Measurements from ENCODE around the gene RHBDD1. TPM values are rescaled to one million over a fixed set of nuclear protein-coding genes. Genes with fewer than 3 reads are reported as not detected.

RHBDD1 gene, protein sequence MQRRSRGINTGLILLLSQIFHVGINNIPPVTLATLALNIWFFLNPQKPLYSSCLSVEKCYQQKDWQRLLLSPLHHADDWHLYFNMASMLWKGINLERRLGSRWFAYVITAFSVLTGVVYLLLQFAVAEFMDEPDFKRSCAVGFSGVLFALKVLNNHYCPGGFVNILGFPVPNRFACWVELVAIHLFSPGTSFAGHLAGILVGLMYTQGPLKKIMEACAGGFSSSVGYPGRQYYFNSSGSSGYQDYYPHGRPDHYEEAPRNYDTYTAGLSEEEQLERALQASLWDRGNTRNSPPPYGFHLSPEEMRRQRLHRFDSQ
- total RNA-seq (2014; rRNA removed; shearing (Covaris generic)): 6.9 and 8.7 TPM in 2 replicates

GRCh38 chr2:226835796-226836547, at the start of gene RHBDD1:
Gene RHBDD1, plus strand, starts transcription at chr2:226836054. Its CDS starts 28,640 bp downstream, at chr2:226864694.
- Histone ChIP-seq H3K27me3 (ENCODE audit: control insufficient read depth, insufficient read depth, low read length) (no peaks in the 10 kb centered on the region; the same call in 1 of the 2 replicates), H3K4me3 (ENCODE audit: insufficient read depth, low read depth, low read length) (peak within 1 kb of the TSS; percentile 74), H3K36me3 (replicated peaks; ENCODE audit: control insufficient read depth, insufficient read depth, low read length) (no peaks in the 10 kb centered on the region; the same call in none of the 2 replicates)
- peak; percentile 93 for DNase-seq

GRCh38 chr2:226788064-226788463, 47.8 kb upstream of the RHBDD1 start:
- H3K4me3 ChIP-seq (ENCODE audit: insufficient read depth, low read depth, low read length): no peak overlapping the region
- no peak for DNase-seq
- no peaks in the 10 kb centered on the region for H3K36me3 ChIP-seq (replicated peaks; ENCODE audit: control insufficient read depth, insufficient read depth, low read length)
- H3K27me3 ChIP-seq (ENCODE audit: control insufficient read depth, insufficient read depth, low read length): no peaks in the 10 kb centered on the region

GRCh38 chr2:226788881-226789490, 46.9 kb upstream of the RHBDD1 start:
- no peak for DNase-seq
- H3K4me3 ChIP-seq (ENCODE audit: insufficient read depth, low read depth, low read length): no peak overlapping the region
- H3K36me3 ChIP-seq (replicated peaks; ENCODE audit: control insufficient read depth, insufficient read depth, low read length): no peaks in the 10 kb centered on the region
- no peaks in the 10 kb centered on the region for H3K27me3 ChIP-seq (ENCODE audit: control insufficient read depth, insufficient read depth, low read length)

DNA sequence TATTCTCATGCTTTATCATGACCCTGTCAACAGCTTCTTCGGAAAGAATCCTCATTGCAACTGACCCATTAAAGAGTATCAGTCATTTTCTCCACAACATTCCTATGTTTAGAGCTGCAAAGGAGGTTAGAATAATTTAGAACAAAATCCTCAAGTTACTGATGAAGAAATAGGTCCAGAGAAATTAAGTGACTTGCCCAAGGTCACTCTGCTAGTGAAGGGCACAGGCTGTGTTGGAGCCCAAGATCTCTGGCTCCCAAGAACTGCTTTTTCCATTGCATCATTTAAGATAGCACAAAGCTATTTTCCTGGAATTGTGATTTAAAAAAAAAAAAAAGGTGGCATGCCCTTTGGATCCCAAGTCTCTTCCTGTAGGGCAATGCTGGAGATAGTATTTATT, 45.8 kb upstream of the RHBDD1 start:
- no peaks in the 10 kb centered on the region for H3K27me3 ChIP-seq (ENCODE audit: control insufficient read depth, insufficient read depth, low read length)
- H3K4me3 ChIP-seq (ENCODE audit: insufficient read depth, low read depth, low read length): no peak overlapping the region
- peaks cover 1% of the 10 kb centered on the region; the same call in 1 of the 2 replicates for H3K36me3 ChIP-seq (replicated peaks; ENCODE audit: control insufficient read depth, insufficient read depth, low read length)
- no peak for DNase-seq

GRCh38 chr2:226790431-226790830, 45.4 kb upstream of the RHBDD1 start:
- H3K36me3 ChIP-seq (replicated peaks; ENCODE audit: control insufficient read depth, insufficient read depth, low read length): peaks cover 2% of the 10 kb centered on the region
- no peak for DNase-seq
- H3K4me3 ChIP-seq (ENCODE audit: insufficient read depth, low read depth, low read length): peak overlapping the region; percentile 55; the same call in 1 of the 2 replicates
- no peaks in the 10 kb centered on the region for H3K27me3 ChIP-seq (ENCODE audit: control insufficient read depth, insufficient read depth, low read length)

DNA sequence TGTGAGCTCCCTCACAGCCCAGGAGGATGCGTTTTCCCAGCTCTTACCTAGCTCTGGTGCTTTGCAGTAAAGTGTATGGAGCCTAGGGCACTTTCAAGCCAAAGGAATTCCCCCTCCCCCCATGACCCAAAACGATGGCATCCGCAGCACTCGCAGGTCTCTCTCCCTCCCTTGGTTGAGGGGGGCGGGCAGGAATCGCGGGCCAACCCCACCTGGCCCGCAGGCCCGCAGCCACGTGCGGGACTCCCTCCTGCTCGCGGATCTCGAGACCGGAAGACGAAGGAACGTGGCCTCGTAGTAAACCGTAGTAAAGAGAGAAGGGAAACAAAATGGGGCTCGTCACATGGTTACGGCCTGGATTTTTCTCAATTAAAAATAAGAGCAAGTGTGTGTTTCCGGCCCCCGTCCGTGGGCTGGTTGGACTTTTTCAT, 44.8 kb upstream of the RHBDD1 start:
- Histone ChIP-seq H3K27me3 (ENCODE audit: control insufficient read depth, insufficient read depth, low read length) (no peaks in the 10 kb centered on the region), H3K4me3 (ENCODE audit: insufficient read depth, low read depth, low read length) (peak overlapping the region; percentile 55), H3K36me3 (replicated peaks; ENCODE audit: control insufficient read depth, insufficient read depth, low read length) (peaks cover 3% of the 10 kb centered on the region)
- DNase-seq: peak; percentile 83

DNA sequence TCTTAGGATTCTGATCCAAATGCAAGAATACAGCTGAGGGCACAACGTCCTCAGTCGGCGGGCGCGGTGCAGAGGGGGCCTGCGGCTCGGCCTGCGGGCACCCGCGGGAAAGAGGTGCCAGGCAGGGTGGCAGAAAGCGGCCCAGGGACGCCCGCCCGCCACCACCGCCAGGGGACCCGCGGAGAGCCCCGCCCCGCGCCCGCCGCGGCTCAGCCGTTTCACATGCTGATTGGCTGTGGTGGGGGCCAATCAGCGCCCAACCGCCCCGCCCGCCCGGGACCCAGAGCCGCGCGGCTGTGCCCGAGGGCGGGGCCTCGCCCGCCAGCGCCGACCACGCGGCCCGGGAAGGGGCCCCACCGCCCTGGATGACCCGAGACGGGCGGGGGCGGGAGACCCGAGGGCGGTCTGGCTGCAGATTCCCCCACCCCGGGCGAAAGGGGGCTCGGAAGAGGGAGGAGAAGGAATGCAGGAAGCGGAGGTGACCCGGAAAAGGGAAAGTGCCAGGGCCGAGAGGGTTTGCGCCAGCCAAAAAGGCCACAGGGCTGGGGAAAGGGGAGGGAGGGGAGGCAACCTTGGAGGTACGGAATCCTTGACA, 44.3 kb upstream of the RHBDD1 start:
- H3K27me3 ChIP-seq (ENCODE audit: control insufficient read depth, insufficient read depth, low read length): no peaks in the 10 kb centered on the region
- DNase-seq: peak; percentile 99
- peaks cover 5% of the 10 kb centered on the region for H3K36me3 ChIP-seq (replicated peaks; ENCODE audit: control insufficient read depth, insufficient read depth, low read length)
- H3K4me3 ChIP-seq (ENCODE audit: insufficient read depth, low read depth, low read length): peak overlapping the region; percentile 55

- Histone ChIP-seq H3K36me3 (replicated peaks; ENCODE audit: control insufficient read depth, insufficient read depth, low read length) (peaks cover 7% of the 10 kb centered on the region), H3K27me3 (ENCODE audit: control insufficient read depth, insufficient read depth, low read length) (no peaks in the 10 kb centered on the region), H3K4me3 (ENCODE audit: insufficient read depth, low read depth, low read length) (peak overlapping the region; percentile 45)
- DNase-seq: peak; percentile 39
Observed at GRCh38 chr2:226792155-226792881, 43.5 kb upstream of the RHBDD1 start.

GRCh38 chr2:226793646-226794045, 42.2 kb upstream of the RHBDD1 start:
- DNase-seq: no peak
- no peak overlapping the region for H3K4me3 ChIP-seq (ENCODE audit: insufficient read depth, low read depth, low read length)
- peaks cover 7% of the 10 kb centered on the region for H3K36me3 ChIP-seq (replicated peaks; ENCODE audit: control insufficient read depth, insufficient read depth, low read length)
- no peaks in the 10 kb centered on the region for H3K27me3 ChIP-seq (ENCODE audit: control insufficient read depth, insufficient read depth, low read length)

DNA sequence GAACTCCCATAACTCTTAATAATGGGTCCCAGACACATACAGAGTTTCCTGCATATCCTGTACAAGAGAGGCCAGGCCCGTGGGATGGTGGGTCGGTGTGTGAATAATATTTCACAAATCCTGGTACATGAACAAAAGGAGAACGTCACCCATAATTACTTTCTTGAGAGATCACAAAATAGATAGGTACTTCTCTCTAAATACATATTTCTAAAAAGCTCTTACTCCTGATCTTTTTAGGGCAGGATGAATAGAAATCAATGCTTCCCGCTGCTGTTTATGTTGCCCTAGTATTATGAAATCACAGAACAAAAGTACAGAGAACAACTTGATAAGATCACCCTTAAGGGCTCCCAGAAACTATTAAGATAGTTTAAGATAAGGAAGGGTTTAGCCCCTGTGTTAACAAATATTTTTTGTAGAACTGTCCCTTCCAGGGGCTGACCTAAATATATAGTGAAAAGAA, 41.6 kb upstream of the RHBDD1 start:
- no peak for DNase-seq
- no peak overlapping the region for H3K4me3 ChIP-seq (ENCODE audit: insufficient read depth, low read depth, low read length)
- H3K36me3 ChIP-seq (replicated peaks; ENCODE audit: control insufficient read depth, insufficient read depth, low read length): peaks cover 7% of the 10 kb centered on the region
- H3K27me3 ChIP-seq (ENCODE audit: control insufficient read depth, insufficient read depth, low read length): no peaks in the 10 kb centered on the region

DNA sequence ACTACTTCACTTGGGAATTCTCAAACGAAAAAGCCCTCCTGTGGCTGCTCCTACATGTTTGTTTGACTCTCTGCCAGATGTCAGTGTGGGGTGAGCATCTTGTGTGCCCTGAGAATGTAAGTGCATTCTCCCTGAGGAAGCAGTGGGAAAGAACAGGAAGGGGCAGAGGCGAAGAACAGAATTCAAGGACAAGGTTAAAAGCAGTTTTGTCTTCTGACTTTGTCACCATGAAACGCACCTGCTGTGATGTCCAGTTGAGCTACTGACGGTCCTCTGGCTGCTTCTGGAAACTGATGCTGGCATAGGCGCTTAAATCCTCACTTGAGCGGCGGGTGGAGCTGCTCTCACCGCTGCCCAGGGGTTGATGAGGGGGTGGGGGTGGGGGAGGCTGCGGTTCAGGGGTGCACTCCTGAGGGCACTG, 41.1 kb upstream of the RHBDD1 start:
- peak; percentile 42 for DNase-seq
- no peak overlapping the region; the same call in 1 of the 2 replicates for H3K4me3 ChIP-seq (ENCODE audit: insufficient read depth, low read depth, low read length)

DNA sequence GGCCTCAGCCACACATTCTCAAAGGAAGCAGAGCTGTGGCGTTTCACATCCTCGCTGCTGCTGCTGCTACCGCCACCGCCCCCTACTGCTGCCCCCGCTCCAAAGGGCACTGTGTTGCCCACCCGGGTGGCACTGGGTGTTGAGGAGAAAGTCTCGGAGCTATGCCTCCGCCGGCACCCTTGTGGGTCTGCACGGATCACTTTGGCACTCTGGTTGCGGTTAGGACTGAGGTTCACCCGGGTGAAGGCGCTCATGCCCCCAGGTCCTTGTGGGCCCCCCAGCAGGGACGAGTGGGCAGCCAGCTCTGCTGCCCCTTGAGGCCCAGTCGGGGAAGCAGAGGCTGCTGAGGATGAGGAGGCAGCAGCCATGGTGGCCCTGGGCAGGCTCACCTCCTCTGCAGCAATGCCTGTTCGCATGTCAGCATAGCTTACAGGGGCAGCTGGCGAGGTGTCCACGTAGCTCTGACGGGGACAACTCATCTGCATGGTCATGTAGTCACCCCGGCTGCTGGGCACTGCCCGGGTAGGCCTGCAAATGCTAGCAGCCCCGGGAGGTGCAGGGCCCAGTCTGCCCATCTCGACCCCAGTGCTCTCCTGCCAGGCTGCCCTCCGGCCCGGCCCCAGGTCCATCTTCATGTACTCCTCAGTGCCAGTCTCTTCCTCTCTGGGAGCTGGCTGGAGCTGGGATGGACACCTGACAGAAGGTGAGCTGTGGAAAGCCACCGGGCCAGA, 40.4 kb upstream of the RHBDD1 start:
- H3K27me3 ChIP-seq (ENCODE audit: control insufficient read depth, insufficient read depth, low read length): no peaks in the 10 kb centered on the region
- H3K36me3 ChIP-seq (replicated peaks; ENCODE audit: control insufficient read depth, insufficient read depth, low read length): peaks cover 7% of the 10 kb centered on the region
- DNase-seq: peak; percentile 27
- no peak overlapping the region for H3K4me3 ChIP-seq (ENCODE audit: insufficient read depth, low read depth, low read length)

More for the DNA sequence above, 41.1 kb upstream of the RHBDD1 start:
- H3K36me3 ChIP-seq (replicated peaks; ENCODE audit: control insufficient read depth, insufficient read depth, low read length): peaks cover 7% of the 10 kb centered on the region
- no peaks in the 10 kb centered on the region for H3K27me3 ChIP-seq (ENCODE audit: control insufficient read depth, insufficient read depth, low read length)
